ENCODE results near the gene AKR1A1. TPM values are rescaled to one million over a fixed set of nuclear protein-coding genes. Genes with fewer than 3 reads are reported as not detected.
"Not testable (repeated sequence)": the region's sequence is repeated elsewhere in the genome, so short reads cannot be mapped to it uniquely, and the experiment has no call there.

The AKR1A1 gene
- total RNA-seq, 3 donors from 2014 or later: 118 to 206 (median 190) TPM

- Histone ChIP-seq H3K9me3 (no peaks in the 10 kb centered on the region), H3K4me1 (ENCODE audit: low read depth) (peaks cover 23% of the 10 kb centered on the region), H3K36me3 (ENCODE audit: low read depth) (peaks cover 8% of the 10 kb centered on the region), H3K4me3 (no peak overlapping the region)
- DNase-seq: no peak
- ATAC-seq: no peak
- intact Hi-C loops (cut with DNase I, micrococcal nuclease): loop anchor here in 1 of 2 donors (5.0 kb wide), 1 partner anchor 56 kb away; no protein-coding TSS in a partner anchor
- TF ChIP-seq, protein P1, sequence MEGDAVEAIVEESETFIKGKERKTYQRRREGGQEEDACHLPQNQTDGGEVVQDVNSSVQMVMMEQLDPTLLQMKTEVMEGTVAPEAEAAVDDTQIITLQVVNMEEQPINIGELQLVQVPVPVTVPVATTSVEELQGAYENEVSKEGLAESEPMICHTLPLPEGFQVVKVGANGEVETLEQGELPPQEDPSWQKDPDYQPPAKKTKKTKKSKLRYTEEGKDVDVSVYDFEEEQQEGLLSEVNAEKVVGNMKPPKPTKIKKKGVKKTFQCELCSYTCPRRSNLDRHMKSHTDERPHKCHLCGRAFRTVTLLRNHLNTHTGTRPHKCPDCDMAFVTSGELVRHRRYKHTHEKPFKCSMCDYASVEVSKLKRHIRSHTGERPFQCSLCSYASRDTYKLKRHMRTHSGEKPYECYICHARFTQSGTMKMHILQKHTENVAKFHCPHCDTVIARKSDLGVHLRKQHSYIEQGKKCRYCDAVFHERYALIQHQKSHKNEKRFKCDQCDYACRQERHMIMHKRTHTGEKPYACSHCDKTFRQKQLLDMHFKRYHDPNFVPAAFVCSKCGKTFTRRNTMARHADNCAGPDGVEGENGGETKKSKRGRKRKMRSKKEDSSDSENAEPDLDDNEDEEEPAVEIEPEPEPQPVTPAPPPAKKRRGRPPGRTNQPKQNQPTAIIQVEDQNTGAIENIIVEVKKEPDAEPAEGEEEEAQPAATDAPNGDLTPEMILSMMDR (IDR thresholded peaks at IDR 0.05): no peak
Measured at GRCh38 chr1:45516036-45516435, 34.6 kb upstream of the AKR1A1 start.

- peaks cover 23% of the 10 kb centered on the region for H3K4me1 ChIP-seq (ENCODE audit: low read depth)
- no peak overlapping the region for H3K4me3 ChIP-seq
- DNase-seq: no peak
- TF ChIP-seq, protein P1 (IDR thresholded peaks at IDR 0.05): no peak
- intact Hi-C loops (cut with DNase I, micrococcal nuclease): loop anchor here in 1 of 2 donors (5.0 kb wide), 1 partner anchor 56 kb away; no protein-coding TSS in a partner anchor
- H3K9me3 ChIP-seq: no peaks in the 10 kb centered on the region
- H3K36me3 ChIP-seq (ENCODE audit: low read depth): peaks cover 4% of the 10 kb centered on the region
- ATAC-seq: no peak
Measured at GRCh38 chr1:45516465-45516864, 34.2 kb upstream of the AKR1A1 start.

DNA sequence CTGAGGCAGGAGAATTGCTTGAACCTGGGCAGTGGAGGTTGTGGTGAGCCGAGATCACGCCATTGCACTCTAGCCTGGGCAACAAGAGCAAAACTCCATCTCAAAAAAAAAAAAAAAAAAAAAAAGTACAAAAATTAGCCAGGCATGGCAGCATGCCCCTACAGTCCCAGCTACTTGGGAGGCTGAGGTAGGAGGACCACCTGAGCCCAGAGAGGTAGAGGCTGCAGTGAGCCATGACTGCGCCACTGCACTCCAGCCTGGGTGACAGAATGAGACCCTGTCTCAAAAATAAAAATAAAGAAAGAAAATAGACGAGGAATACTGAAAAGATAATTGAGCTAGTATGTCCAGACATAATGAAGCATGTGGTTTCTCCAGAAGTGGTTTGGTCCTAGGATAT lies 32.3 kb upstream of the AKR1A1 start:
- peaks cover 30% of the 10 kb centered on the region for H3K4me1 ChIP-seq (ENCODE audit: low read depth)
- intact Hi-C loops (cut with DNase I, micrococcal nuclease): loop anchor here in 1 of 2 donors (5.0 kb wide), 1 partner anchor 54 kb away; no protein-coding TSS in a partner anchor

GRCh38 chr1:45518910-45519309 lies 31.7 kb upstream of the AKR1A1 start:
- no peak overlapping the region for H3K4me3 ChIP-seq
- H3K4me1 ChIP-seq (ENCODE audit: low read depth): peaks cover 30% of the 10 kb centered on the region

More for the DNA sequence above, 32.3 kb upstream of the AKR1A1 start:
- not testable (repeated sequence) for H3K9me3 ChIP-seq; H3K4me3 ChIP-seq; ATAC-seq; H3K36me3 ChIP-seq (ENCODE audit: low read depth); DNase-seq

DNA sequence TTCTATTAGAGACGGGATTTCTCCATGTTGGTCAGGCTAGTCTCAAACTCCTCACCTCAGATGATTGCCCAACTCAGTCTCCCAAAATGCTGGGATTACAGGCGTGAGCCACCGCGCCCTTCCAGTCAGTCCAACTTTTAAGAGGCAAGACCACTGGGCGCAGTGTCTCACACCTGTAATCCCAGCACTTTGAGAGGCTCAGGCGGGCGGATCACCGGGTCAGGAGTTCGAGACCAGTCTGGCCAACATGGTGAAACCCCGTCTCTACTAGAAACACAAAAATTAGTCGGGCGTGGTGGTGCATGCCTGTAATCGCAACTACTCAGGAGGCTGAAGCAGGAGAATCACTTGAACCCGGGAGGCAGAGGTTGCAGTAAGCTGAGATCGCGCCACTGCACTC lies 30.9 kb upstream of the AKR1A1 start:
- H3K4me1 ChIP-seq (ENCODE audit: low read depth): peaks cover 30% of the 10 kb centered on the region
- intact Hi-C loops (cut with DNase I, micrococcal nuclease): loop anchor here in 1 of 2 donors (5.0 kb wide), 1 partner anchor 53 kb away; no protein-coding TSS in a partner anchor
- not testable (repeated sequence) for H3K9me3 ChIP-seq; ATAC-seq; H3K4me3 ChIP-seq; H3K36me3 ChIP-seq (ENCODE audit: low read depth); DNase-seq

More at GRCh38 chr1:45518910-45519309, 31.7 kb upstream of the AKR1A1 start:
- Histone ChIP-seq H3K36me3 (ENCODE audit: low read depth) (peaks cover 4% of the 10 kb centered on the region), H3K9me3 (no peaks in the 10 kb centered on the region)
- intact Hi-C loops (cut with DNase I, micrococcal nuclease): loop anchor here in 1 of 2 donors (5.0 kb wide), 1 partner anchor 53 kb away; no protein-coding TSS in a partner anchor
- ATAC-seq (no peak), DNase-seq (peak in 1 of 3 donors; percentile 38)
- TF ChIP-seq, protein P1 (IDR thresholded peaks at IDR 0.05): no peak

DNA sequence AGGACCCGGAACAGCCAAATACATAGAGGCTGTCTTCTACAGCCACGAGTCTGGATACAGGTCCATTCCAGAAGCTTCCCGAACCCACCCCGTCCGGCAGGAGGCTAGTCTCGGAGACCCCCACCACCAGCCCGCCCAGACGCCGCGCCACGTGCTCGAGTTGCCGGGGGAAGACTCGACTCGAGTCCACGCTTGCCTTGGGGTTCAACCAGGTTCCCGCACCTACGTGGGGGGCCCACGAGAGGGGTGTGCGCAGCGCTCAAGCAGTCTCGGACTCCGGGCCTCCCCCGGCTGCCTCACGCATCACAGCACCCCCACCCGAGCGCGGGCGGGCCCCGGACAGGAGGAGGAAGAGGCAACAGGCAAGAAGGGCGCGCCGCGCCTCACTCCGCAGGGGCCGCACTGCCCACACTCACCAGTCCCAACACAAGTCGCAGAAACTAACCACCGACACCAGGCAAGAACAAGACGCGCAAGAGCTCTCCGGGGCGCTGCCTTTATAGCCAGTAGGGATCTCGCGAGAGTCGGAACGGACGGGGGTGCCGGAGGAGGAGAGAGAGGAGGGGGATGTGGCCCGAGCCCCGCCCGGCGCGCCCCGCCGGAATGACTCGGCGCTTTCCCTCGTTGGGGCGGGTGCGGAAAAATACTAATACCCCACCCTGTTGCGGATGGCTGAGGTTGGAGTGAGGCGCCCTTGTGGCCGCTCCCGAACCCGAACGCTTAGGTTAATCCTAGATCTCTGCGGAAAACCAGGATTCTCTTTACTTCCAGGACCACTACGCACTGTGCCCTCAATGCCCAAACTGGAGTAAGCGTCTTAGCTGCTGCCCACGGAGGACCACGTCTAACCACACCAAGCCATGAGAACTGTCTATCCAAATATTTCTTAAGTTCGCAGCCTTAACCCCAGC lies 29.0 kb upstream of the AKR1A1 start, which contains the start of gene PRDX1:
PRDX1 (minus strand) TSS at position 472 of the 911 bp plus-strand sequence. CDS start 2,841 bp downstream, outside the sequence.
- H3K36me3 ChIP-seq (ENCODE audit: low read depth): no peaks in the 10 kb centered on the region
- peaks cover 21% of the 10 kb centered on the region for H3K4me1 ChIP-seq (ENCODE audit: low read depth)
- TF ChIP-seq, protein P1 (IDR thresholded peaks at IDR 0.05): no peak
- DNase-seq (peak; percentile 95 to 98 (median 96)), ATAC-seq (peak; percentile 96)
- H3K4me3 ChIP-seq: peak within 1 kb of the TSS; percentile 77
- H3K9me3 ChIP-seq: no peaks in the 10 kb centered on the region
- intact Hi-C loops (cut with DNase I, micrococcal nuclease): no loop called here
